ENCODE data around the gene APOE.

The APOE gene

DNA sequence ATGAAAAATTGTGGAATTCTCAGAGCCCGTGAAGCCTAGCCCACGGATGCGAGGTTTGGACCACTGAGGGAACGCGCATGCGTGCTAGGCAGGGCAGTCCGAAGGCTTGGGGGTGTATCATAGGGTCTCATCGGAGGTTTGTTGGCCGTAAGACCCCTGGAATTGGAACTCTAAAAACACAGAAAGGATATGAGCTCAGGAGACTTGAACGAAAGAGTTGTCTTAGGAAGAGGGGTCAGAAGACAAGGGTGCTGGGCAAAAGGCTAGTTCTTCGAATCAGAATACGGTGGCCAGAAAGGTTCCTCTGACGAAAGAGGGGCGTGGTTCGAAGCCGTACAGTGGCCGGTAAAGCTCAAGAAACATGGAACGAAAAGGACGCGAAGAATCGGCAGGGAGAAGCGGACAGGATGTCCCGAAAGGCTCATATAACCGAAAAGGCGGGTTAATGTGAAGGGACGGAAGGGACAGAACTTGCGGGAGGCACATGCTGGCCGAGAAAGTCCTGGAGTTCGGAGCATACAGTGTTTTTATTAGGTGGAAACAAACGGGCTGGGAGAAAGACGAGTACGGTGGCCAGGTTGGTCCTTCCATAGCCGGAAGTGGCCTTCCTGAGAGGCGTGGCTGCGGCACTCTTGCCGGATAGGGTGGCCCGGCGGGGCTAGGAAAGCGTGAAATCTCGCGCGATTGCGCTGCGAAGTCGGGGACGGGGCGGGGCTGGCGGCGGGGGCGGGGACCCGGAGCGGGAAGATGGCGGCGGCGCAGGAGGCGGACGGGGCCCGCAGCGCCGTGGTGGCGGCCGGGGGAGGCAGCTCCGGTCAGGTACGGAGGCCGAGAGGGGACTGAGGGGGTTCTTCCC is 49.3 kb downstream of the APOE start, which contains the start of gene CLPTM1:
Gene CLPTM1, plus strand, starts transcription at position 732 of the 856 bp plus-strand sequence. Its CDS starts 16 bp downstream, at position 748.
- peak; percentile 91 to 98 for DNase-seq

DNA sequence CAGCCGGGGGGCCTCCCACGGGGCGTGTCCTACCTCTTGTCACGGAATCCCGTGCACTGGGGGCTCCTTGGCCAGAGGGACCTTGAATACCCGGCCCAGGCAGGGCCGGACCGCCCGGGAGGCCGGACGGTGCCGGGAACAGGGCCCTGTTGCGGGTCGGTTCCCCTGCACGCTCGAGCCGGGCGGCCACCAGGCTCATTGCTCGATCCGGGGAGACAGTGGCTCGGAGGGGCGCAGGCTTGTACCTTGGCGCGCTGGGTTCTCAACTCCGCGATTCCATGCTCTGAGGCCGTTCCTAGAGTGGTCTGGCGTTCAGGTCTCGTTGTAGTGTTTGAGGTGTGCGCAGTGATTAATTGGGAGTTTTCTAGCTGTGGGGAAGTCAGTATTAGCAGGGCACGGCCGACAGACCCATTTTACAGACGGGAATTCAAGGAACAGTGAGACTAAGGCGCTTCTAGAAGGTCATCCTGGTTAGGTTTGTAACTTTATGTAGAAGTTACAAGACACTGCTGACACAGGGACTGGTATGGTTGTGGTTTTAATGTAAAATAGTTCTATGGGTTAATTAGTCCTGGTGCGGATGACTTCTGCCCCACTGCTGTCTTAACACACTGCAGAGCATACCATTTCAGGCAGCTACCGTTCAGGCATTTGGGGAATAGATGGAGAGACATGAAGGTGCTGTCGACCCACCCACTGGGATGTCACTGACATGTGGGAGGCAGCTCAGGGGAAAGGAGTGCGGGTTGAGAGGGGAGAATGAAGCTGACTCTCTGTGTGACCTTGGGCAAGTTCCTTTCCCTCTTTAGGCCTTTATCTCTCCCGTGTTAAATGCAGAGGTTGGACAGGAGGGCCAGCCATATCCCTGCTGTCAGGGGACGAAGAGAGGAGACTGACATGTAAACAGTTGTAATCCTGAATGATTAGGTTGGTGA is 50.2 kb downstream of the APOE start:
- DNase-seq = no peak

DNA sequence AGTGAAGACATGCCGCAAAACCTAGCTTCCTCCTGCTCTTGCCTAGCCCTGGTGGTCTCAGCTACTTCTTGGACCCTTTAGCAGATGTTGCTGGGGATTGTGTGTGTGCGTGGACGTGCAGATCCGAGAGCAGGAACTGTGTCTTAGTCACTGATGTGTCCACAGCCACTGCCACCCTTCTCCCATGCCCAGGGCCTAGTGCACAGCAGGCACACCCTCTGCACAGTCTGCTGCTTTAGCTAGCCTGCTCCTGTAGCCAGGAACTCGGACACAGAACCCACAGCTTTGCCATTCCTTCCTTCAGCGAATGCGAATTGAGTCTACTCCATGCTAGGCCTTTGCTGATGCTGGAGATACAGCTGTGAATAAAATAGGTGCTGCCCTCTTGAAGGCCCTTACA is 51.9 kb downstream of the APOE start:
- no peak for DNase-seq

DNA sequence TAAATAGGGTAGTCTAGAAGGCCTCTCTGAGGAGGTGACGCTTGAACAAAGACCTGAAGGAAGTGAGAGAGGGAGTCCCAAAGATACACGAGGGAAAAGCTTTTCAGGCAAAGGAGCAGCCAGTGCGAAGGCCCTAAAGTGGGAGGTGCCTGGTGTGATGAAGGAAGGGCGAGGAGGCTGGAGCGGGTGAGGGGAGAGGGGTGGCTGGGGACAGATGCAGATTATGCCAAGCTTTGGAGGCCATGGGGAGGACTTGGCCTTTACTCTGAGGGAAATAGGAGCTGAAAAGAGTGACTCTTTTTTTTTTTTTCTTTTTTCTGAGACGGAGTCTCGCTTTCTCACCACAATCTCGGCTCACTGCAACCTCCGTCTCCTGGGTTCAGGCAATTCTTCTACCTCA is 52.5 kb downstream of the APOE start:
- no peak for DNase-seq

Data from NCI-H526 (cell line).